Stimulated activated CD8-positive, alpha-beta memory T cell treated with anti-CD3 and anti-CD28 coated beads, Interleukin-12 subunit alpha, Interleukin-12 subunit beta, amount 100 ng/mL, for 4 hours (primary cell): ENCODE results near the gene SPATA6.
"Not testable (repeated sequence)": the region's sequence is repeated elsewhere in the genome, so short reads cannot be mapped to it uniquely, and the experiment has no call there.

ENCODE experiments used
- DNase-seq: peaks from one replicate; pipeline ENCODE4 v3.0.0-alpha.2; 2020; ENCODE audit warnings: low read depth

SPATA6 gene

GRCh38 chr1:48462716-48463302, 9.2 kb downstream of the SPATA6 start:
- DNase-seq: no peak

- no peak for DNase-seq
These were observed 21.5 kb downstream of the SPATA6 start for GRCh38 chr1:48450505-48450904.

- DNase-seq: no peak
These were observed 23.1 kb downstream of the SPATA6 start for GRCh38 chr1:48448932-48449331.

- DNase-seq: not testable (repeated sequence)
These were observed 27.8 kb downstream of the SPATA6 start for GRCh38 chr1:48444186-48444585.

- DNase-seq: no peak
These were observed 29.0 kb downstream of the SPATA6 start for GRCh38 chr1:48442864-48443619.

- DNase-seq: not testable (repeated sequence)
These were observed 31.2 kb downstream of the SPATA6 start for GRCh38 chr1:48440786-48441185.

GRCh38 chr1:48439380-48439779, 32.6 kb downstream of the SPATA6 start:
- DNase-seq: no peak

- DNase-seq: not testable (repeated sequence)
These were observed 34.6 kb downstream of the SPATA6 start for GRCh38 chr1:48437379-48437778.

GRCh38 chr1:48435312-48436002, 36.5 kb downstream of the SPATA6 start:
- DNase-seq: not testable (repeated sequence)

GRCh38 chr1:48430832-48431231, 41.2 kb downstream of the SPATA6 start:
- DNase-seq: no peak

- DNase-seq: no peak
These were observed 50.0 kb downstream of the SPATA6 start for GRCh38 chr1:48422009-48422408.

- no peak for DNase-seq
These were observed 53.3 kb downstream of the SPATA6 start for GRCh38 chr1:48418742-48419141.

- no peak for DNase-seq
These were observed 57.0 kb downstream of the SPATA6 start for GRCh38 chr1:48415050-48415449.

GRCh38 chr1:48414264-48414663, 57.7 kb downstream of the SPATA6 start:
- DNase-seq: no peak

GRCh38 chr1:48405940-48406339, 66.1 kb downstream of the SPATA6 start:
- DNase-seq: no peak

- DNase-seq: no peak
These were observed 66.6 kb downstream of the SPATA6 start for GRCh38 chr1:48405400-48405799.

GRCh38 chr1:48402599-48402998, 69.4 kb downstream of the SPATA6 start:
- DNase-seq: no peak

- no peak for DNase-seq
These were observed 75.8 kb downstream of the SPATA6 start for GRCh38 chr1:48396208-48396607.

- no peak for DNase-seq
These were observed 80.1 kb downstream of the SPATA6 start for GRCh38 chr1:48391926-48392325.

GRCh38 chr1:48387409-48387808, 84.6 kb downstream of the SPATA6 start:
- no peak for DNase-seq

GRCh38 chr1:48374785-48375184, 97.2 kb downstream of the SPATA6 start:
- DNase-seq: no peak

- DNase-seq: no peak
These were observed 100.4 kb downstream of the SPATA6 start for GRCh38 chr1:48371598-48371997.

GRCh38 chr1:48362901-48363300, 109.1 kb downstream of the SPATA6 start:
- no peak for DNase-seq
